ENCODE data around the gene OR52R1. TPM values are rescaled to one million over a fixed set of nuclear protein-coding genes. Genes with fewer than 3 reads are reported as not detected.

Gene OR52R1
- total and polyA plus RNA-seq, 2 of the 13 experiments (the other 11 are each of a cell fraction or from before 2014, with no cell fraction given), result not detected

DNA sequence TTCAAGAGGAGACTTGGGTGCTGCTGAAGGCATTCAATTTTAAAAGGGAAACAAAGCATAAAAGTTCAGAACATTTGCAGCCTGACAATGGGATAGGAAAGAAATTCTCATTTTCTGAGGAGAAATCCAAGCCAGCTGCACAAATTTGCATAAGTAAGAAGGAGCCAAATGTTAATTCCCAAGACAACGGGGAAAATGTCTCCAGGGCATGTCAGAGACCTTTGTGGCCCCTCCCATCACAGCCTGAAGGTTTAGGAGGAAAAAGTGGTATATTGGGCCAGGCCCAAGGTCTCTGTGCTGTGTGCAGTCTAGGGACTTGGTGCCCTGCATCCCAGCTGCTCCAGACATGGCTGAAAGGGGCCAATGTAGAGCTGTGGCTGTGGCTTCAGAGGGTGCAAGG is 21.7 kb downstream of the OR52R1 start:
- intact Hi-C loops (cut with micrococcal nuclease; ENCODE audit: unreplicated experiment) (no loop called here), in situ Hi-C loops (cut with HindIII; ENCODE audit: extremely low pct_ligation_motif_present, low pct_unique_long_range_greater_than_20kb) (no loop called here)
- ATAC-seq (no peak), FAIRE-seq (no peak), DNase-seq (ENCODE audit: low spot score) (no peak)
- ChIA-PET CTCF (ENCODE audit: low intra/inter-chr PET ratio, low total read pairs) (no interaction called here), POLR2A (no interaction called here)
- Histone ChIP-seq H3K4me3 (replicated peaks in 1 of 3; ENCODE audit: insufficient read depth in 1 of 3, low read depth in 2 of 3, low read length in 3 of 3) (no peak overlapping the region), H3K79me2 (ENCODE audit: insufficient read depth, low read length) (no peaks in the 10 kb centered on the region), H3K36me3 (replicated peaks in 1 of 2; ENCODE audit: control insufficient read depth in 1 of 2, insufficient read depth in 2 of 2, low read length in 2 of 2) (no peaks in the 10 kb centered on the region), H3K4me1 (ENCODE audit: insufficient read depth, low read length) (no peaks in the 10 kb centered on the region), H3K4me2 (ENCODE audit: low read depth, low read length) (no peak overlapping the region), H3K27me3 (ENCODE audit: control insufficient read depth in 1 of 2, insufficient read depth in 2 of 2, low read length in 2 of 2) (no peaks in the 10 kb centered on the region), H4K20me1 (ENCODE audit: insufficient read depth, low read length) (no peaks in the 10 kb centered on the region), H2AFZ (ENCODE audit: low read length) (no peak overlapping the region), H3K9ac (ENCODE audit: insufficient read depth, low read depth, low read length) (no peak overlapping the region), H3K9me3 (ENCODE audit: low read length) (peaks cover 7% of the 10 kb centered on the region; the same call in 1 of the 2 replicates), H3K27ac (ENCODE audit: extremely low read length, insufficient read depth, low read length) (no peak overlapping the region)
- no TSS peak for BruUV-seq (replicated peaks)
- WGBS (ENCODE audit: low lambda C conversion rate), result 0% methylated on average over 1 of the region's 1 CpG
- TF ChIP-seq TBX2 (CRISPR knock-in tag; IDR thresholded peaks at IDR 0.05; ENCODE audit: borderline replicate concordance), result no peak
- TF ChIP-seq POLR2G (IDR thresholded peaks at IDR 0.05; ENCODE audit: low read depth, low read length), result no peak
- TF ChIP-seq ZNF766 (CRISPR knock-in tag; IDR thresholded peaks at IDR 0.05; ENCODE audit: borderline replicate concordance), result no peak
- TF ChIP-seq CCDC6 (CRISPR knock-in tag; IDR thresholded peaks at IDR 0.05), result no peak
- no peak for TF ChIP-seq ZBTB3 (CRISPR knock-in tag; IDR thresholded peaks at IDR 0.05; ENCODE audit: borderline replicate concordance, low read depth)
- TF ChIP-seq FLYWCH1 (CRISPR knock-in tag; IDR thresholded peaks at IDR 0.05), result no peak
- no peak for TF ChIP-seq TARDBP (CRISPR knock-in tag; IDR thresholded peaks at IDR 0.05)
- TF ChIP-seq FIP1L1 (IDR thresholded peaks at IDR 0.05; ENCODE audit: borderline replicate concordance, insufficient read depth, low read depth, low read length), result no peak
- TF ChIP-seq, protein P1, sequence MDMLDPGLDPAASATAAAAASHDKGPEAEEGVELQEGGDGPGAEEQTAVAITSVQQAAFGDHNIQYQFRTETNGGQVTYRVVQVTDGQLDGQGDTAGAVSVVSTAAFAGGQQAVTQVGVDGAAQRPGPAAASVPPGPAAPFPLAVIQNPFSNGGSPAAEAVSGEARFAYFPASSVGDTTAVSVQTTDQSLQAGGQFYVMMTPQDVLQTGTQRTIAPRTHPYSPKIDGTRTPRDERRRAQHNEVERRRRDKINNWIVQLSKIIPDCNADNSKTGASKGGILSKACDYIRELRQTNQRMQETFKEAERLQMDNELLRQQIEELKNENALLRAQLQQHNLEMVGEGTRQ (IDR thresholded peaks at IDR 0.05; ENCODE audit: low read depth, low read length), result no peak
- TF ChIP-seq, protein P1 (CRISPR knock-in tag; IDR thresholded peaks at IDR 0.05; ENCODE audit: borderline replicate concordance), result no peak
- no peak for TF ChIP-seq XBP1 (CRISPR knock-in tag; IDR thresholded peaks at IDR 0.05)
- no peak for TF ChIP-seq MYC (CRISPR knock-in tag; IDR thresholded peaks at IDR 0.05; ENCODE audit: borderline replicate concordance)
- no peak for TF ChIP-seq HDAC1 (CRISPR knock-in tag; IDR thresholded peaks at IDR 0.05)
- TF ChIP-seq RAD21 (CRISPR knock-in tag; IDR thresholded peaks at IDR 0.05), result no peak
- TF ChIP-seq, protein P2, sequence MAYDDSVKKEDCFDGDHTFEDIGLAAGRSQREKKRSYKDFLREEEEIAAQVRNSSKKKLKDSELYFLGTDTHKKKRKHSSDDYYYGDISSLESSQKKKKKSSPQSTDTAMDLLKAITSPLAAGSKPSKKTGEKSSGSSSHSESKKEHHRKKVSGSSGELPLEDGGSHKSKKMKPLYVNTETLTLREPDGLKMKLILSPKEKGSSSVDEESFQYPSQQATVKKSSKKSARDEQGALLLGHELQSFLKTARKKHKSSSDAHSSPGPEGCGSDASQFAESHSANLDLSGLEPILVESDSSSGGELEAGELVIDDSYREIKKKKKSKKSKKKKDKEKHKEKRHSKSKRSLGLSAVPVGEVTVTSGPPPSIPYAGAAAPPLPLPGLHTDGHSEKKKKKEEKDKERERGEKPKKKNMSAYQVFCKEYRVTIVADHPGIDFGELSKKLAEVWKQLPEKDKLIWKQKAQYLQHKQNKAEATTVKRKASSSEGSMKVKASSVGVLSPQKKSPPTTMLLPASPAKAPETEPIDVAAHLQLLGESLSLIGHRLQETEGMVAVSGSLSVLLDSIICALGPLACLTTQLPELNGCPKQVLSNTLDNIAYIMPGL (CRISPR knock-in tag; IDR thresholded peaks at IDR 0.05; ENCODE audit: borderline replicate concordance in 1 of 2, low read depth in 1 of 2), result no peak
- TF ChIP-seq, protein P3, sequence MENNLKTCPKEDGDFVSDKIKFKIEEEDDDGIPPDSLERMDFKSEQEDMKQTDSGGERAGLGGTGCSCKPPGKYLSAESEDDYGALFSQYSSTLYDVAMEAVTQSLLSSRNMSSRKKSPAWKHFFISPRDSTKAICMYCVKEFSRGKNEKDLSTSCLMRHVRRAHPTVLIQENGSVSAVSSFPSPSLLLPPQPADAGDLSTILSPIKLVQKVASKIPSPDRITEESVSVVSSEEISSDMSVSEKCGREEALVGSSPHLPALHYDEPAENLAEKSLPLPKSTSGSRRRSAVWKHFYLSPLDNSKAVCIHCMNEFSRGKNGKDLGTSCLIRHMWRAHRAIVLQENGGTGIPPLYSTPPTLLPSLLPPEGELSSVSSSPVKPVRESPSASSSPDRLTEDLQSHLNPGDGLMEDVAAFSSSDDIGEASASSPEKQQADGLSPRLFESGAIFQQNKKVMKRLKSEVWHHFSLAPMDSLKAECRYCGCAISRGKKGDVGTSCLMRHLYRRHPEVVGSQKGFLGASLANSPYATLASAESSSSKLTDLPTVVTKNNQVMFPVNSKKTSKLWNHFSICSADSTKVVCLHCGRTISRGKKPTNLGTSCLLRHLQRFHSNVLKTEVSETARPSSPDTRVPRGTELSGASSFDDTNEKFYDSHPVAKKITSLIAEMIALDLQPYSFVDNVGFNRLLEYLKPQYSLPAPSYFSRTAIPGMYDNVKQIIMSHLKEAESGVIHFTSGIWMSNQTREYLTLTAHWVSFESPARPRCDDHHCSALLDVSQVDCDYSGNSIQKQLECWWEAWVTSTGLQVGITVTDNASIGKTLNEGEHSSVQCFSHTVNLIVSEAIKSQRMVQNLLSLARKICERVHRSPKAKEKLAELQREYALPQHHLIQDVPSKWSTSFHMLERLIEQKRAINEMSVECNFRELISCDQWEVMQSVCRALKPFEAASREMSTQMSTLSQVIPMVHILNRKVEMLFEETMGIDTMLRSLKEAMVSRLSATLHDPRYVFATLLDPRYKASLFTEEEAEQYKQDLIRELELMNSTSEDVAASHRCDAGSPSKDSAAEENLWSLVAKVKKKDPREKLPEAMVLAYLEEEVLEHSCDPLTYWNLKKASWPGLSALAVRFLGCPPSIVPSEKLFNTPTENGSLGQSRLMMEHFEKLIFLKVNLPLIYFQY (CRISPR knock-in tag; IDR thresholded peaks at IDR 0.05; ENCODE audit: borderline replicate concordance), result no peak
